GM21360 (cell line): ENCODE measurements around the gene OTULIN.

Experiments
- ATAC-seq: cut with Tn5 transposase; IDR thresholded peaks from one replicate; pipeline ENCODE4 v1.9.1; 2021; ENCODE audit warnings: mild to moderate bottlenecking, moderate library complexity; ENCODE audit not compliant: unreplicated experiment

OTULIN gene

DNA sequence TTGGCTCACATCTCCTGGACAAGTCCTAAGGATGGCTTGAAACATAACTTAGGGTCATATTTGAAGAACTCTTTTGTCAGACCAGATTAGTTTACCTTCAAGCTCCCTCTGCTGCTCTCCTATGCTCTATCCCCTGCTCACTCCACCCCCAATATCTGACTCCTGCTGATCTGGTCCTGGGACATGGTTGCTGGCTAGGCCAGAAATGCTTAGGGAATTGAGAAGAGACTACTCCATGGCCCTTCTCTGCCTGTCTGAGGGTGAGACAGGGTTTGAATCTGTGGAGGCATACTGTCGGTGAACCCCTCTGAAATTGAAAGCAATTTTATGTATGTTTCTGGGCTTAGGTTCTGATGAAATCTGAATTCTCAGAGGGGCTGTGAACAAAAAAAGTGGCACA lies 3.3 kb downstream of the OTULIN start:
- no peak for ATAC-seq

DNA sequence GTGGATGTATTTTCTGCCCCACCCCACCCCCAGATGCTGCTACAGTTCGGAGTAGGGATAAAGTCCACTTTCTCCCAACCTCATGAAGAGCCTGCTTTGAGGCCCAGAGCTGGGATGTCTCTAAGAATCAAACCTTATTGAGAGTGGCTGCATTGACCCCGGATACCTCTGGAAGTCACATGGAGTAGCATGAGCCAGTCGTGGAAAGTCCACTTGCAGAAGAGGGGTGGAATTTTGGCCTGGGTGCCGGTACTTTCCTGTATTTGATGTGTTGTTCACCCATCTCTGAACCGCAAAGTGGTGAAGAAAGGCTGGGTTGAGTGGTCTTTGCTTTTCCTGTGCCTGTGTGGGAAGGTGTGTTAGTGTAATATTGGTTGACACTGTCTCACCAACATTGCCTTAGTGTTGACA lies 3.7 kb downstream of the OTULIN start:
- no peak for ATAC-seq

DNA sequence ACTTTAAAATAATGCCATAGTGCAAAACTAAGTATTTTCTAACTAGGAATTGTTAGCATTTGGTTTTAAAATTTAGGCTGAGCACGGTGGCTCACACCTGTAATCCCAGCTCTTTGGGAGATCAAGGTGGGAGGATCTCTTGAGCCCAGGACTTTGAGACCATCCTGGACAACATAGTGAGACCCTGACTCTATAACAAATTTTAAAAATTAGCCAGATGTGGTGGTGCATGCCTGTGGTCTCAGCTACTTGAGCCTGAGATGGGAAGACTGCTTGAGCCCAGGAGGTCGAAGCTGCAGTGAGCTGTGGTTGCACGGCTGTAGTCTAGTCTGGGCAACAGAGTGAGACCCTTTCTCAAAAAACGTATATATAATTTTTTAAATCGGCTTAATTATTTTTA lies 4.9 kb downstream of the OTULIN start:
- ATAC-seq, result no peak

DNA sequence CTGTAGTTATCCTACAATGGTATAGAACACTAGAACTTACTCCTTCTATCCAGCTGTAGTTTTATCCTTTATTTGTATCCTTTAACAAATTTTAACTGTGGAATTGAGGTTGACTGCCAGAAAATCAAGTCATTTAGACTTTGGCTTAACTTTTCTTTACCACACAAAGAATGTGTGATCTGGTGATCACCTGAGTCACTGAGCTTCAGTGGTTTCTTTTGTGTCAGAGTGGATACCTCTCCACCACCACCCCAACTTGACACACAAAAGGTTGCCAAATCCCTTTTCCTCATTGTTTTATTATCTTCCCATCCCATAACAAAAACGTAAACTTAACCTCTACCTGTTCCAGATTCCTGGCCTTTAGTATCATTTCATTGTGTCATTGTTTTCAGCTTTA lies 5.5 kb downstream of the OTULIN start:
- no peak for ATAC-seq

DNA sequence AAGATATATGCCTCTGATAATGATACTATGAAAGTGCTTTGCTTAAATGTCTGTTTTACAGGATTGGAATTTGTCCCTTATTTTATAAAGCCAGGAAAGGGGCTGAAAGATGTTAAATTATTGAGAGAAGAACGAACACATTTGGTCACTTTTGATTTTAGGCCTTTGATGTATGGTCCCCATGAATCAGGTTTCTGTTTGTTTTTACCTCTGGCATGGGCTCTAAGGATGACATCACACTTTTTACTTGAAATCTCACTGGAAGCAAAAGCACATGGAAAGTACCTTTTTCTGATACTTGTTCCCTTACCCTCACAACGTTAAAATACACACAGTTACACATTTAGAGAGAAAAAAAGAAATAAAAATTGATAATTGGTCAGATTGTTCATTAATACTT lies 6.9 kb downstream of the OTULIN start:
- no peak for ATAC-seq

DNA sequence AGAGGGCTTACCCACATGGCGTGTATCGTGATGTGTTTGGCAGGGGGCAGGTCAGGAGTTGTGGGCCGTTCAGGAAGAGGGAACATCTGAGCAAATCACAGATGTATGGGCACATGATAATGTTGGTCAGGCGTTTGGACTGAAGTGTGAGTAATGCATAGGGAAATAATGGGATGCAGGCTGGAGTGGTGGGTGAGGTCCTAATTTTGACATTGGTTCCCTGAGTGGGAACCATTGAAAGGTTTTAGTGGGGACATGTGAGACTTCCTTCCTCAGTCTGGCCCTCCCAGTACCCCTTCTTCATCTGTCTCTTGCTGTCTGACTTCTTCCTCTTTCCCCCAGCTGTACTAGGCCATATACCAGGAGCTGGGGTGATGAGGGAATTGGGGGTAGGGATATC lies 7.6 kb downstream of the OTULIN start:
- no peak for ATAC-seq

DNA sequence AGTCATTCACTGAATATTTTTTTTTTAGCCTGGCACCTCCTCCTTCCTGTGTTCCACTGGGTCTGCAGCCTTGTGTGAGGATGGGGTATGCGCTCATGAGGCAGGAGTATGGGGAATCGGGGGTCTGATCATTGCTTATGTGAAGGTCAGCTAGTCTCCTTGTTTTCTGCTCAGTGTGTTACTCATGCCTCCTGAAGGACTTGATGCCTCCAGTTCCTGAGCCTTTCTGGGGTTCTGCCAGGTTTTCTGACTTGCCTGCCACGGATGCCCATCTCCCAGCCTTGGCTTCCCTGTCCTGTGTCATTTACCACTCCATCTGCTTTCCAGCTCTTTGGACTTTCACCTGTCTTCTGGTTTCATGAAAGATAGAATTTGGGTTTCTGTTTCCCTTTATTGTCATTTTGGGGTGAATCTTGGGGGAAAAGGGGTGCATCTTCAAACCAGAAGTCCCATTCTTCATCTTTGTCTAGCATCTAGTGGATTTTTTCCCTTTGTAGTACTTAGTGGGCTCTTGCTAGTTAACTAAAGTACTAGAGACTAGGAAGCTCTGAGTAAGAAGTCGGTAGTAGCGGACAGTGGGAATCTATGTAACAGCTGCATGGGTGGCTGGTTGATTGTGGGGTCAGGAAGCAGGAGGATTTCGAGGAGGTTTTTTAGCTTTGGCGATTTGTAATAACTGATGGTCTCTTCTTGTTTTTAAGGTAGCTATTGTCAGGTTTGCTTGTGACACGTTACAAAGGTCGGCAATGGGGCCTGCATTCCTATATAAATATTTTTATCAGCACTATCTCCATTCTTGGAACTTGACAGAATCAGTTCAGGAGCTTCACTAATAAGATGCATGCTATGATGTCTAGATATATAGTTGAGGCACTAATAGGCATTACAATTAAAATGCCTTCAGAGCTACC lies 8.2 kb downstream of the OTULIN start:
- ATAC-seq, result no peak

DNA sequence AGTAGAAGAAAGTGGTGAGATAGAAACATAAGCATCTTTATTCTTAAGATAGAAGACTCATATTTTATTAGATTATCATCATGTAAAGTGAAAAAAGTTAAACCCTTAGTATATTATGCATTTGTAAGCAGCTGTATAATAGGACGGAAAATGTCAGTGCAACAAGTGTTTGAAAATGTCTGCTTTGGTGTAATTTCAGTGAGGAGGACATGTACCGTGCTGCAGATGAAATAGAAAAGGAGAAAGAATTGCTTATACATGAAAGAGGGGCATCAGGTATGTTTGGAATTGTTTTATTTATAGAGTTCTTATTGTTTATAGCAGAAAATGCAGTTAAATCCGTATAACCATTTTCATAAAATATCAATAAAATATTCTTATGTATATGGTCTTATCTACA lies 8.9 kb downstream of the OTULIN start:
- ATAC-seq, result no peak

DNA sequence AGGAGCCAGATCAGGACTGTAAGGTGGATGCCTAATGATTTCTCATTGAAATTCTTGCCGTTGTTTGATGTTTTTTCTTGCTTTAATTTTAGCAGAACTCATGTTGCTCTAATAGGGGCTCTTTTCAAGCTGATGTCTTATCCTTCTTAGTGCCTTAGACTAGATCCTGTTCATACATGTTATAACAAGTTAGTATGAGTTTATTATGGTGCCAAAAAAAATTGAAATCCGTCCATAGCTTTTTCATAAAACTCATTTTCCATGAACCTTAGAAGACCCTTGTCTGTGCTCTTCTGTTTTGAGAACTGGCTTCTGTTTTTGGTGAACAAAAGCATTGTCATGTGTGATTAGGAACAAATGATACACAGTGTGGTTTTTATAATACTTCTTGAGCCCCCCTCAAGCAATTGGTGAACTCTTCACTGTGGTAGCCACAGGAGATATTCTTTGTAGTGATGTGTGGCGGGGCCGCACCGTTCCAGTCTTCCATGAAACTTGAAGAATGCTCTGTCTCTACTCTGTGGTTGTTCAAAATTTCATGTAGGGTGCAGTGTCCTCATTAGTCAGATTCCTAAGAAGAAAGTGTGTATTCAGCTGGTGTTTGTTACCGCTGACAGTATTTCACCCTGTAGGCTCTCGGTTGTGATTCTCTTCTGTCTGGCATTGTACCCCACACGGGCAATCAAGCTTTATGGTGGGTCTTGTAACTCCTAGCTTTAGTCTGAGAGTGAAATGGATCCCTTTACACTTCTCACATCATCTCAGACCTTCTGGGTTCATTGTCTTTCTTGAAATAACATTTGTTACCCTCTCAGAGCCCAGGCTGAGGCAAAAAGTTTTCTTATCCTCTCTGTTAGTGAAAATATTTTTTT lies 10.7 kb downstream of the OTULIN start:
- no peak for ATAC-seq

DNA sequence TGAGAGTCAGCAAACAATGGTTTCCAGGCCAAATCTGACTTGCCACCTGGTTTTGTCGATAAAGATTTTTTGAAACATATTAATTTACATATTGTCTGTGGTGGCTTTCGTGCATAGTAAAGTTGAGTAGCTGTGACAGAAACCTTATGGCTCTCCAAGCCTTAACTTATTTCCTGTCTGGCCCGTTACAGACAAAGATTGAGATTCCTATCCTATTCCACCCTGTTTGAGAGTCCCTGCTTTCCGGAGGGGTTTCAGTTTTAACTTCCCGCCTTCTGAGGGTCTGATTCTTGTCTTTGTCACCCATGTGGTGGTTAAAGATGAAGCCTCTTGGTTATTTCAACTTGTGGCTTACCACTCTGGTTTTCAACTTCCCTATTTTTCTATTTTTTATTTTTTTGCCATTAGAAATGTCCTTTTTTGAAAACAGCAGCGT lies 11.4 kb downstream of the OTULIN start:
- ATAC-seq, result peak; percentile 19

DNA sequence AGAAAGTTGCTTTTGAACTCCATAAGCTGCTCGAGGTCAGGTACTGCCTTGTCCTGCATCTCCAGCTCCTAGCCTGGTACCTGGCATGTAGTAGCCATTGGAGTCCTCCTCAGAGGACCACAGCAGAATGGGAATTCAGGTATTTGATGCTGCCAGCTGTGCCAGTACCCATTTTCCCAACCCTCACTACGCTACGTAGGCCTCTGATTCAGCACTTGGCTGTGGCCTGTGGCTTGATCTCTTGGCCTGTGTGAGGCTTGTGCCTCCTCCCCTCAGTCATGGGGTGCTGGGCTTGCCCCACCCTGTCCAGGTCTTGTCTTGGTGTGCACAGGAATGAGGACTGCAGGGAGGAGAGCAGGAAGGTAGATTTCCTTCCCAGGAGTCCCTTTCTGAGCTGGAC lies 11.8 kb downstream of the OTULIN start:
- ATAC-seq, result peak; percentile 36

DNA sequence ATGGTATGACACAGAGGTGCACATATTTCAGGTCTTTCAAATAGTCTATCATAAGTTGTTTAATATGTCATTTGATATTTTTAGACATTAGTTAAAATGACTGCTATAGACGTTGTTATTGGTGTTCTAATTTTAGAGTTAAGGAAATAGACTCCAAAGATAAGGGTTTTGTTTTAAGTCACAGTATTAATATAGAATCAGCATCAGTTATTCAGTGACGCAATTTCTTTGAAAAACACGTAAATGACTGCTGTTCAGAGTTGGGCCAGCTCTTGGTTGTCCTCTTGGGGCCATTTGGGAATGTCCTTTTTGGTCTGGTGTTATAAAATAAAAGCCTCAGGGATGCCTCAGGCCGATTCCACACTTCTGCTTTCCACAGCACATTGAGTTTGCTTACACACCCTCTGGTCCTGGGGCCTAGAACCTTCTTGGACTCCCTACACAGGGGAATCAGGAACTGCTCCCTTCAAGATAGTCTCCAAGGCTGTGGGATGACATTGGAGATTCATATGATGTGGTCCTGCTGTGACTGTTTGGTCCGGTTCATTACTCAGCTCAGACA lies 14.3 kb downstream of the OTULIN start:
- ATAC-seq, result peak; percentile 25

DNA sequence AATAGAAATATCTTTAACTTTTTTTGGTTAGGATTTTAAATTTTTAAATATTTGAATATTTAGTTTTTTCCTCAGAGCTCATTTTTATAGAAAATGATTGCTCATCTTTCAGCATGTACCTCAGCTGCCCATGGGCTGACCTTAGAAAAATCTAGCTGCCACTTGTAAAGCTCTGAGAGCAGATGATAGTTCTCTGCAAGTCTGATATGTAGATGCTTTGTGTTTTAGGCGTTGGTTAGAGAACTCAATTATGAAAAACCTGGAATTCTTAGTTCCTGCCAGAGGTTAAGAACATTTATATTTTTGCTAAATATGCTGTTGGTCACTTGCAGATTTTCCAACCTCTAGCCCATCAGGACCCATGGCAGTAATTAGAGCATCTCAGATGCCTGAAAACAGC lies 15.1 kb downstream of the OTULIN start:
- ATAC-seq, result no peak

DNA sequence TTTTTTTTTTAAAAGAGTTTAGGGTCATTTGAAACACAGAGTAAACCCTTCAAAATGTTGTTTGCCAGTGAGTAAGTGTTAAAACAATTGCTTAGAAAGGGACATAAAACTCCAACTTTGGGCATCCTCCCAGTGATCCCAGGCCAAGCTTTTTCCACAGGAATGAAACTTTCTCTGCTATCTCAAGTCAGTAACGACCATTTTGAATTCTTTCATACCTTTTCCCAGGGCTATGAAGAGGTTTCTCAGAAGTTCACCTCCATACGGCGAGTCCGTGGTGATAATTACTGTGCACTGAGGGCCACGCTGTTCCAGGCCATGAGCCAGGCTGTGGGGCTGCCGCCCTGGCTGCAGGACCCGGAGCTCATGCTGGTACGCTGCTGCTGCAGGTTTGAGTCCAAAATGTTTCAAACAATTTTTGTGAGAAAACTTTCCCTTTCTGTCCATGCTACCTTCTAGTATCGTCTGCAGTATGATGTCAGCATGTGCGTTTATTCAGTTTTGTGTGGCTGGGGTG lies 16.8 kb downstream of the OTULIN start:
- ATAC-seq, result no peak

DNA sequence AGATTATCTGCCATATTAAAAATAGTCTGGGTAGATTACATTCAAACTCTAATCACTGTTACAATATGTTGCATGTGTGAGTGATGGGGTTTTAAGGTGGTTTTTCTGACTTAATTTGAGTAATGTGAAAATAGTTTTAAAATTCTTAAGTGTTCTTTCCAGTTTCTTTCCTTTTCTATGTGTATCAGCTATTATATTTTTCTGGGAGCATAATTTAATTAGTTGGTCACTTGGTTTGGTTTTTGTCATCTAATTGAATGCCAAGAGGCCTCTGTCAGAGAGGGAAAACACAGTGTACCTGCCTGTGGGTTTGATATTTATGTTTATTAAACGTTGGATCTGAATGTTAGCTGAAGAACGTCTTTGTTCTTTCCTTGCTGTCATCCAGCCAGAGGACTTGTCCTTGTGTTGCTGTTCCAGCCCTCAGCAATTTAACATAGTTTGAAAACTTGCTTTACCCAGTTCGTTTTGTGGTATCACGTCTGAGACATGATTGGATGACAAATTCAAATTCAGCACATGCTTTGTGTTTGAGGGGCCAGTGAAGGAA lies 19.5 kb downstream of the OTULIN start:
- ATAC-seq, result no peak

DNA sequence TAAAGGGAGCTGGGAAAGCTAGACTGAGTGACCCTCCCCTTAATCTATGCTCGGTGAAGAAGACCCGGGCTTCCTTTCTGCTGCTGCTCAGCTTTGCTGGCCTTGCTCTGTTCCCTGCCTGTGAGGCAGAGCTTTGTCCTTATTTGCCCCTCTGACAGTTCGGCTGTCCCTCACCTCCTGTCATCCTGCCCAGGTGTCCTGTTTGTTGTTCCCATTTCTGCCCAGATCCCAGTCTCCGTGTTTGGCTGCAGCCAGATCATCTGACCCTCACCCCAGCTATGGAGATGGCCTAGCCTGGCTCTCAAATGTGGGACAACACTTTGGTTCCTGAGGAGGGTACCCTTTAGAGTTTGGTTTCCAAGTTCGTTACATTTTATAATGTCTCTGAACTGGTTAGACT lies 20.2 kb downstream of the OTULIN start:
- ATAC-seq, result no peak

DNA sequence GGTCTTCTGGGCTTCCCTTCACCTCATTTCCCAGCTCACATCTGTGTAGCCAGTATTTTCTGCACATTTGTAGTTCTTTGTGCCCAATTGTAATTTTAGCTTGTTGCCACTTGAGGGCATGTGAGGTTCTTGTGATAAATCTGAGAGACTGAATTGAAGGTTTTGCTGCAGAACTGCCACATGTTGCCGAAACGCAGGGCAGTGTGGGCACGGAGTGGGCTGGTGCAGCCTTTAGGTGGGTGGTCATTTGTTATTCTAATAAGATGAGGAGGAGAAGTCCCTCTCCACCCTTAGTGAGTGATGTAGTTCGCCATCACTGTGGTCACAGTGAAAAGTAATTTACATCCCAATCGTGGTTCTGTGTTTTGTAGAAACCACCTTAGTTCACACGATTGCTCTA lies 21.2 kb downstream of the OTULIN start:
- ATAC-seq, result peak; percentile 85

DNA sequence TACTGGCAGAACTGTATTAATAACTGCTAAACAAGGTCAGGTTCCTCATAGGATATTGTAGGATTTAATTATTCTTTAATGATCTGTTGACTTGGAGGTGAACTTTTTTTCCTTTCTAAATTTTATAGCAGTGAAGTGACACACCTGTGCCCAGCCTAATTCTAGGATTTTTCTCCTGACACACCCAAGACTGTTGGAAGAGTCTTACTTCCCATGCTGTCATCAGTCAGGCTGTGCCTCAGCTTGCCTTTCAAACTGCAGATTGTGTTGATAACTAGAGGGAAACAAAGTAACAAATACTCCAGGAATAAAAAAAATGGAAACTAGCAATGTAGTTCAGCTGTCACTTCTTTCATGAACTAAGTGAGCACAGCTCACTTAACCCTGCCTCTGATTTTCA lies 22.0 kb downstream of the OTULIN start:
- no peak for ATAC-seq

DNA sequence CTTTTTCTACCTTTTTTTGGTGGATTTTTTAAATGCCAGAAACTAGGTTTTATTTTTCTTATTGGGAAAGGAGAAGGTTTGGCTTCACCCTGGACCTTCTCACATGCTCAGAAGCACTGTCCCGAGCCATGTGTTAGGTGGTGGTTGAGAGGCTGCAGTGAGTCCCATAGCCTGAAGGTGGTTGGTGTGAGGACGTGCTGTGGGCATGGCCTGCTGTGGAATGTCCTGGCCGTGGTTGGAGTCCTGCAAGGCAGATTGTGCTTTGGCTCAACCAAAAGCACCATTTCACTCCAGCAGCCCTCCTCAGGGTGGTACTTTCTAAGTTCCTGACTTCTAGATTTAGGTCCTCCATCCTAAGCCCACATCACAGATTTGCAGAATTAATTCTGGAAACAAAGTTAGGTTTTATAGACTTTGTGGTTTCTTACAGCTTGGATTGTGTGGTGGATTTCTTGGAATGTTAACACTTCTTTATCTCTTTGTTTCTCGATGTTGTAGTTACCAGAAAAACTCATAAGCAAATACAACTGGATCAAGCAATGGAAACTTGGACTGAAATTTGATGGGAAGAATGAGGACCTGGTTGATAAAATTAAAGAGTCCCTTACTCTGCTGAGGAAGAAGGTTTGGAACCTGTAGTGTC lies 22.6 kb downstream of the OTULIN start:
- ATAC-seq, result no peak

DNA sequence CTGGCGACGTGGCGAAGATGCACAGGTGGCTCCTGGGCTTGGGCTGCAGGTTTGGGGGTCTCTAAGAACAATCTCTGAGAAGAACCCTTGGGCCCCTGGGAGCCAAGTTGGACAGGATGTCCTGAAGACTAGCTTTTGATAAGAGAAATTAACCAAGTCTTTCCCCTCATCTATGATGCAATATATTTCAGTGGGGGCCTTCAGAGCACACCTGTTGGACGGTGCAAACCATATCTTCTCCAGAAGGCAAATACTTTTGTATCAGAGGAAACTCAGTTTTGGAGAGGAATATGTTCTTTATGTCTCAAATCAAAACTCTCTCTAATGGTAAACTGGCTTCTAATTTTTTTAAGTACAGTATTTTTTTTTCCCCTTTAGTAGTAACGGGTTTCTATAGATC lies 28.6 kb downstream of the OTULIN start:
- no peak for ATAC-seq

DNA sequence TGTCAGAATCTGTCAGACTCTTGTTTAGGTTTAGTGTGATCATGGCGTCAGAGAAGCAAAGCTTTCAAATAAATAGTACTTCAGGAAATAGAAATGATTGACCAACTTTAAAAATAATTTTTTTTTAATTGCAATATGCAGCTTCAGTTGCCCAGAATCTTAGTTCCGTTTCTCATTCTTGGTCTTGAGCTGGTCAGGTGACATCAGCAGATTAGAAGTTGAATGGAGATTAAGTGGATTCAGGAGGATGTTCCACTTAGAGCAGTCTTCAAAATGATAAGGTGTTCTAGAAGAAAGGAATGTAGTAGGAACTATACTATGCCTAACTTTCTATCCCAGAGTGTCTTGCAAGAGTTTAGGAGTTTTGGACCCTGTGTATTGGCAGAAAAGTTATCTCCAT lies 30.6 kb downstream of the OTULIN start:
- ATAC-seq, result no peak
